Measurements from ENCODE around the gene TUFT1.
"Not testable (repeated sequence)": the region's sequence is repeated elsewhere in the genome, so short reads cannot be mapped to it uniquely, and the experiment has no call there.

TUFT1 gene

DNA sequence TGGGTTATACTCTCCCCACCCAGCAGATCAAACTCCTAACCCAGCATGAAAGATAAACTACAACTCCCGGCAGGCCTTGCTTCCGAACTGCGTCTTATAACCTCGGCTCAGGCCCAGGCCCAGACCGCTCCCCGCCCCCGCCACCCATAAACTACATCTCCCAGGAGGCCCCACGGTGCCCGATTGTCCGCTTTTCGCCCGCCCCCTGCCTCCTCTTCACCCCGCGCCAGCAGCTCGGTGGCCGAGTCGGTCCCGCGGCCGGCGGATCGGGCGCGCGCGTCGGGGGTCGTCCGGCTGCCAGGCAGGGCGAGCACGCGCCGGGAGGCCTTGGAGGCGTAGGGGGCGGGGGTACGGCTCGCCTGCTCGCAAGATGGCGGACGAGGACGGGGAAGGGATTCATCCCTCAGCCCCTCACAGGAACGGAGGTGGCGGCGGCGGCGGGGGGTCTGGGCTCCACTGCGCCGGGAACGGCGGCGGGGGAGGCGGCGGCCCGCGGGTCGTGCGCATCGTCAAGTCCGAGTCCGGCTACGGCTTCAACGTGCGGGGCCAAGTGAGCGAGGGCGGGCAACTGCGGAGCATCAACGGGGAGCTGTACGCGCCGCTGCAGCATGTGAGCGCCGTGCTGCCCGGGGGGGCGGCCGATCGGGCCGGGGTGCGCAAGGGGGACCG lies 71.9 kb downstream of the TUFT1 start, which contains the start of gene SNX27:
SNX27 (plus strand) TSS at position 219 of the 669 bp plus-strand sequence; CDS start at position 371, 152 bp downstream.
- Histone ChIP-seq H3K4me3 (ENCODE audit: low read depth in 1 of 2, low read length in 2 of 2) (peak within 1 kb of the TSS; percentile 86 to 95), H3K36me3 (ENCODE audit: control insufficient read depth in 1 of 2, insufficient read depth in 2 of 2, low read length in 2 of 2) (no peaks in the 10 kb centered on the region), H3K4me1 (ENCODE audit: control insufficient read depth in 1 of 2, insufficient read depth in 2 of 2, low read length in 2 of 2) (peaks cover 30 to 33% of the 10 kb centered on the region in 2 donors), H3K27me3 (ENCODE audit: control insufficient read depth in 1 of 2, insufficient read depth in 2 of 2, low read length in 2 of 2) (no peaks in the 10 kb centered on the region), H3K9ac (ENCODE audit: low read depth in 1 of 2, low read length in 2 of 2) (peak within 1 kb of the TSS; percentile 56 to 79), H3K27ac (ENCODE audit: low read depth, low read length) (peak within 1 kb of the TSS; percentile 78), H3K9me3 (ENCODE audit: control insufficient read depth in 1 of 2, low read length in 2 of 2) (no peaks in the 10 kb centered on the region)

GRCh38 chr1:151612501-151613281 lies 72.6 kb downstream of the TUFT1 start:
- H3K9me3 ChIP-seq (ENCODE audit: control insufficient read depth in 1 of 2, low read length in 2 of 2), result no peaks in the 10 kb centered on the region
- H3K36me3 ChIP-seq (ENCODE audit: control insufficient read depth in 1 of 2, insufficient read depth in 2 of 2, low read length in 2 of 2), result no peaks in the 10 kb centered on the region
- peaks cover 26 to 28% of the 10 kb centered on the region in 2 donors for H3K4me1 ChIP-seq (ENCODE audit: control insufficient read depth in 1 of 2, insufficient read depth in 2 of 2, low read length in 2 of 2)
- peak overlapping the region; percentile 86 to 95 for H3K4me3 ChIP-seq (ENCODE audit: low read depth in 1 of 2, low read length in 2 of 2)
- H3K27ac ChIP-seq (ENCODE audit: low read depth, low read length), result peak overlapping the region; percentile 78
- no peaks in the 10 kb centered on the region for H3K27me3 ChIP-seq (ENCODE audit: control insufficient read depth in 1 of 2, insufficient read depth in 2 of 2, low read length in 2 of 2)
- H3K9ac ChIP-seq (ENCODE audit: low read depth in 1 of 2, low read length in 2 of 2), result peak overlapping the region; percentile 56 to 79

GRCh38 chr1:151613282-151613780 lies 73.2 kb downstream of the TUFT1 start:
- Histone ChIP-seq H3K27ac (ENCODE audit: low read depth, low read length) (no peak overlapping the region), H3K9ac (ENCODE audit: low read depth in 1 of 2, low read length in 2 of 2) (peak overlapping the region; percentile 56 to 79), H3K36me3 (ENCODE audit: control insufficient read depth in 1 of 2, insufficient read depth in 2 of 2, low read length in 2 of 2) (no peaks in the 10 kb centered on the region), H3K9me3 (ENCODE audit: control insufficient read depth in 1 of 2, low read length in 2 of 2) (no peaks in the 10 kb centered on the region), H3K27me3 (ENCODE audit: control insufficient read depth in 1 of 2, insufficient read depth in 2 of 2, low read length in 2 of 2) (no peaks in the 10 kb centered on the region), H3K4me1 (ENCODE audit: control insufficient read depth in 1 of 2, insufficient read depth in 2 of 2, low read length in 2 of 2) (peaks cover 24 to 29% of the 10 kb centered on the region in 2 donors), H3K4me3 (ENCODE audit: low read depth in 1 of 2, low read length in 2 of 2) (peak overlapping the region; percentile 86 to 95)

- Histone ChIP-seq H3K4me1 (ENCODE audit: control insufficient read depth in 1 of 2, insufficient read depth in 2 of 2, low read length in 2 of 2) (peaks cover 23 to 51% of the 10 kb centered on the region in 2 donors), H3K4me3 (ENCODE audit: low read depth in 1 of 2, low read length in 2 of 2) (no peak overlapping the region), H3K9ac (ENCODE audit: low read depth in 1 of 2, low read length in 2 of 2) (no peak overlapping the region), H3K36me3 (ENCODE audit: control insufficient read depth in 1 of 2, insufficient read depth in 2 of 2, low read length in 2 of 2) (no peaks in the 10 kb centered on the region), H3K27me3 (ENCODE audit: control insufficient read depth in 1 of 2, insufficient read depth in 2 of 2, low read length in 2 of 2) (no peaks in the 10 kb centered on the region), H3K9me3 (ENCODE audit: control insufficient read depth in 1 of 2, low read length in 2 of 2) (no peaks in the 10 kb centered on the region), H3K27ac (ENCODE audit: low read depth, low read length) (no peak overlapping the region)
Measured at GRCh38 chr1:151615711-151616504, 75.8 kb downstream of the TUFT1 start.

GRCh38 chr1:151616505-151616849 lies 76.4 kb downstream of the TUFT1 start:
- peaks cover 19 to 52% of the 10 kb centered on the region in 2 donors for H3K4me1 ChIP-seq (ENCODE audit: control insufficient read depth in 1 of 2, insufficient read depth in 2 of 2, low read length in 2 of 2)
- H3K27me3 ChIP-seq (ENCODE audit: control insufficient read depth in 1 of 2, insufficient read depth in 2 of 2, low read length in 2 of 2), result no peaks in the 10 kb centered on the region
- H3K36me3 ChIP-seq (ENCODE audit: control insufficient read depth in 1 of 2, insufficient read depth in 2 of 2, low read length in 2 of 2), result no peaks in the 10 kb centered on the region
- no peak overlapping the region for H3K4me3 ChIP-seq (ENCODE audit: low read depth in 1 of 2, low read length in 2 of 2)
- H3K27ac ChIP-seq (ENCODE audit: low read depth, low read length), result no peak overlapping the region
- no peaks in the 10 kb centered on the region for H3K9me3 ChIP-seq (ENCODE audit: control insufficient read depth in 1 of 2, low read length in 2 of 2)
- H3K9ac ChIP-seq (ENCODE audit: low read depth in 1 of 2, low read length in 2 of 2), result no peak overlapping the region

DNA sequence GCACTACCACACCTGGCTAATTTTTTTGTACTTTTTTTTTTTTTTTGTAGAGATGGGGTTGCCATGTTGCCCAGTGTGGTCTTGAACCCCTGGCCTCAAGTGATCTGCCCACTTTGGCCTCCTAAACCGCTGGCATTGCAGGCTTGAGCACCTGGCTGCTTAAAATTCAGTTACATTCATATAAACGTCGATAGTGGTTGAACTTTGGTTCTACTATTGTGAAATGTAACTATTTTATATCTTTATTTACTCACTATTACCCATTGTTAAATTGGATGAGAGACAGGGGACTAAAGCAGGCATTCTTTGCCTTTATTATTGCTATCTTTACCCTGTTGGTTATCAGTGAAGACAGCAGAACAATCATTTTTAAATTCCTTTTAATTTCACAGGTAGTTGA lies 77.9 kb downstream of the TUFT1 start:
- Histone ChIP-seq H3K9me3 (ENCODE audit: control insufficient read depth in 1 of 2, low read length in 2 of 2) (no peaks in the 10 kb centered on the region), H3K27ac (ENCODE audit: low read depth, low read length) (no peak overlapping the region)

GRCh38 chr1:151618470-151618869 lies 78.4 kb downstream of the TUFT1 start:
- Histone ChIP-seq H3K9ac (ENCODE audit: low read depth in 1 of 2, low read length in 2 of 2) (no peak overlapping the region), H3K36me3 (ENCODE audit: control insufficient read depth in 1 of 2, insufficient read depth in 2 of 2, low read length in 2 of 2) (no peaks in the 10 kb centered on the region), H3K27ac (ENCODE audit: low read depth, low read length) (no peak overlapping the region), H3K4me3 (ENCODE audit: low read depth in 1 of 2, low read length in 2 of 2) (no peak overlapping the region), H3K9me3 (ENCODE audit: control insufficient read depth in 1 of 2, low read length in 2 of 2) (no peaks in the 10 kb centered on the region), H3K4me1 (ENCODE audit: control insufficient read depth in 1 of 2, insufficient read depth in 2 of 2, low read length in 2 of 2) (peaks cover 10 to 43% of the 10 kb centered on the region in 2 donors), H3K27me3 (ENCODE audit: control insufficient read depth in 1 of 2, insufficient read depth in 2 of 2, low read length in 2 of 2) (no peaks in the 10 kb centered on the region)

More for the DNA sequence above, 77.9 kb downstream of the TUFT1 start:
- Histone ChIP-seq H3K27me3 (ENCODE audit: control insufficient read depth in 1 of 2, insufficient read depth in 2 of 2, low read length in 2 of 2) (no peaks in the 10 kb centered on the region), H3K36me3 (ENCODE audit: control insufficient read depth in 1 of 2, insufficient read depth in 2 of 2, low read length in 2 of 2) (no peaks in the 10 kb centered on the region), H3K9ac (ENCODE audit: low read depth in 1 of 2, low read length in 2 of 2) (no peak overlapping the region), H3K4me1 (ENCODE audit: control insufficient read depth in 1 of 2, insufficient read depth in 2 of 2, low read length in 2 of 2) (peaks cover 15 to 48% of the 10 kb centered on the region in 2 donors), H3K4me3 (ENCODE audit: low read depth in 1 of 2, low read length in 2 of 2) (no peak overlapping the region)

GRCh38 chr1:151618996-151619395 lies 78.9 kb downstream of the TUFT1 start:
- H3K9ac ChIP-seq (ENCODE audit: low read depth in 1 of 2, low read length in 2 of 2); H3K4me3 ChIP-seq (ENCODE audit: low read depth in 1 of 2, low read length in 2 of 2); H3K27me3 ChIP-seq (ENCODE audit: control insufficient read depth in 1 of 2, insufficient read depth in 2 of 2, low read length in 2 of 2); H3K36me3 ChIP-seq (ENCODE audit: control insufficient read depth in 1 of 2, insufficient read depth in 2 of 2, low read length in 2 of 2); H3K27ac ChIP-seq (ENCODE audit: low read depth, low read length); H3K9me3 ChIP-seq (ENCODE audit: control insufficient read depth in 1 of 2, low read length in 2 of 2): not testable (repeated sequence)
- H3K4me1 ChIP-seq (ENCODE audit: control insufficient read depth in 1 of 2, insufficient read depth in 2 of 2, low read length in 2 of 2), result peaks cover 5 to 40% of the 10 kb centered on the region in 2 donors

- H3K9ac ChIP-seq (ENCODE audit: low read depth in 1 of 2, low read length in 2 of 2), result no peak overlapping the region
- H3K9me3 ChIP-seq (ENCODE audit: control insufficient read depth in 1 of 2, low read length in 2 of 2), result no peaks in the 10 kb centered on the region
- H3K36me3 ChIP-seq (ENCODE audit: control insufficient read depth in 1 of 2, insufficient read depth in 2 of 2, low read length in 2 of 2), result no peaks in the 10 kb centered on the region
- H3K27ac ChIP-seq (ENCODE audit: low read depth, low read length), result no peak overlapping the region
- H3K27me3 ChIP-seq (ENCODE audit: control insufficient read depth in 1 of 2, insufficient read depth in 2 of 2, low read length in 2 of 2), result no peaks in the 10 kb centered on the region
- peak overlapping the region in 1 of 2 donors; percentile 2 for H3K4me3 ChIP-seq (ENCODE audit: low read depth in 1 of 2, low read length in 2 of 2)
- H3K4me1 ChIP-seq (ENCODE audit: control insufficient read depth in 1 of 2, insufficient read depth in 2 of 2, low read length in 2 of 2), result peaks cover 3 to 40% of the 10 kb centered on the region in 2 donors
Measured at GRCh38 chr1:151619489-151620093, 79.5 kb downstream of the TUFT1 start.
